HG02642 (cell line): ENCODE results near the gene GRID1.
A peak's percentile ranks its signal among the peaks of the same experiment; 100 is the strongest.

Experiments
- ATAC-seq: cut with Tn5 transposase; IDR thresholded peaks from one replicate; pipeline ENCODE4 v1.9.1; 2021; ENCODE audit warnings: mild to moderate bottlenecking; ENCODE audit not compliant: unreplicated experiment, poor library complexity

The GRID1 gene

DNA sequence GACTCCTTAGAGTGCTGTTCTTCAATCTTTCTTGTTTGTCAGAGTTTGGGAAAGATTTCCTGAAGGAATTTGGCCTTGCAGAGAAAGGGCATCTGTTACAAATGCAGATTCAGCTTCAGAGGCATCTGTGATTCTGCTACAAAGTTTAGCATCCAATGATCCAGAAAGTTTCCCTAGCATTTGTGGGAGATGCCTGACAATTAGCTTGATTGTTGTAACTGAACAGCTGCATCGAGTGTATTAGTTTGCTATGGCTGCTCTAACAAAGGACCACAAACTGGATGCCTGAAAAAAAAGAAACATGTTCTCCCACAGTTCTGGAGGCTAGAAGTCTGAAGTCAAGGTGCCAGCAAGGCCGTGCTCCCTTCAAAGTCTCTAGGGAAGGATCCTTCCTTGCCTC is 365.1 kb downstream of the GRID1 start:
- ATAC-seq: no peak

DNA sequence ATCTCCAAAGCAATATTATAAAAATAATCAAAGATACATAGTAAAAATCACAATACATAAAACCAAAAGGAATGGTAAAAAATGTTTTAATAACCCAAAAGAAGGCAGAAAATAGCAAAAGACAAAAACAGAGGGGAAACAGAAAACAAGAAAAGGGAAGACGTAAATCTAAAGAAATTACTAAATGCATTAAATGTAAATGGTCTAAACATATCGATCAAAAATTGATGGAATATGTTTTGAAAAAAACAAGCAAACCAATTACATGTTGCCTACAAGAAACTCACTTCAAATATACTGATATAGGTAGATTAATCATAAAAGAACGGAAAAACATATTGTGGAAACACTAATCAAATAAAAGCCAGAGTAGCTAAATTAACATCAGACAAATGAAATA is 369.1 kb downstream of the GRID1 start:
- ATAC-seq: no peak

DNA sequence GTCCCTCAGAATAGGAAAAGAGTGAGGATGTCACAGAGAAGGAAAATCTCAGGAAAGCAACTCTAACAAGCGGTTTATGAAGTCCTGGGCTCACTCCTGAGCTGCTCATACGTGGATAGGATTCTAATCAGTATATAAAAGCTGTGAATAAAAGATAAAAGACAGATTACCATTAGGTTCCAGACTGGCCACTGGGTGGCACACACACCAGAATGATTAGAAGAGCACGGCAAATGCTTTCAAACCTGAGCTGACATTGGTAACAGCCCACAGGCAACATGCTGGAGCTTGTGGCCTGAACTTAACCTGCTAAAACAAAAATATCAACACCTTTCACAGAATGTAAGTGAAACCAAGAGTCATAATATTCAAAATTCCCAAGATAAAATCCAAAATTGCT is 370.8 kb downstream of the GRID1 start:
- ATAC-seq: peak; percentile 60

DNA sequence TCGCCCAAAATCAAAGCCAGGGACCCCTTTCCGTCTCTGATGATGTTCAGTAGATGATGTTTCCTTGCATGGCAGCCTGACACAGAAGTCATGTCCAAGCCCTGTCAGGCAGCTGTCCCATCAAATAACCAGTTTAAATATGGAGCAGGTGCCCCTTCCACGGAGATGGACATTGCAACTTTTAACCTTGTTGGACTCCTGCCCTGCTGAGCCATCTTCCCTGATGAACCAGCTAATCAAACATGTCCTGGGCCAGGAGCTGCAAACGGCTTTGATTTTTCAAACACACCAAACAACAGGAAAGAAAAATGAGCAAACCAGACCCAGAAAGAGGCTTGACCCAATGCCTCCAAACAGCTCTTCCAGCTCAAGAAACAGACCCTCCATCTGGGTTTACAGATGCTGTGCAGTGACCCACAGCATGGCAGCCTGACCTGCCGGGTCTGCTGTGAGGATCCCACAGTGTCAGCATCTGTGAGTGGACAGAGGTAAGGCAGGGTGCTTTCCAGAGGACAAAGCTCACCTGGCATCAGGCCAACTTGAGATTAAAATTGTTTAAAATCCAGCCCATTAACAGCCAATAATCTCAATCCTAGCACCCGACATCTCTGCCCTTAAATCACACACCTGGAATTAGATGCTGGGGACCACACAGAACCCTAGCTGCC is 372.6 kb downstream of the GRID1 start:
- no peak for ATAC-seq

DNA sequence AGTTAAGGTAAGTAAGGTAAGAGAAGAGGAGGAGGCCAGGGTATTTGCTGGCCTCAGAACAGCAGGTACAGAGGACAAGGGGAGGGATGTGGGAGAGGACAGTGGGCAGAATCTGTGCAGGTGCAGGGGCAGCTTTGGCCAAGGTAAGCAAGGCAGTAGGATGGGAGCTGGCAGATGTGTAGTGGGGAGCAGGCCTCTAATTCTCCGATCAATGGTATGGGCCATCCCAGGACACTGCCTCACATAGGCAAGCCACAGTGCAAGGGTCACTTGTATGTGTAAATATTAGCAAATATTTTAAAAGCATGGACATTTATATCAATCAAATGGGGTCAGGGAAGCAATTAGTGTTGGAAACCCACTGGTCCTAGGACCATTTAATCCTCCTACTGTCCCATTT is 373.5 kb downstream of the GRID1 start:
- ATAC-seq: no peak

DNA sequence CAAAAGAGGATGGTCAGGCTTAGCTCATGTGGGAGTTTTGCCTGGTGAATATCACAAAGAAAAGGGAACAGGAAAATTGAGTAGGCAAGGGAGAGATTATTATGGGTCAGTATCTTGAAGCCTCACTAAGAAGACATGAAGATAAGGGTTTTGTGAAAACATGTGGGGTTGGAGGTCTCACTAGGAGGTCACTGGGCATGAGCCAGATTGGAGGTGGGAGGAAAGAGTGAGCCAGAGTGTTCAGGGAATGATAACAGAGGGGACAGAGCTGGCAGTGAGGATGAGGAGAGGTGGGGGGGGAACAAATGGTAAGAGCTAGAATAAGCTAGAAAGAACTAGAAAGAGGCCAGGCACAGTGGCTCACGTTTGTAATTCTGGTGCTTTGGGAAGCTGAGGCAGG is 374.3 kb downstream of the GRID1 start:
- ATAC-seq: no peak

DNA sequence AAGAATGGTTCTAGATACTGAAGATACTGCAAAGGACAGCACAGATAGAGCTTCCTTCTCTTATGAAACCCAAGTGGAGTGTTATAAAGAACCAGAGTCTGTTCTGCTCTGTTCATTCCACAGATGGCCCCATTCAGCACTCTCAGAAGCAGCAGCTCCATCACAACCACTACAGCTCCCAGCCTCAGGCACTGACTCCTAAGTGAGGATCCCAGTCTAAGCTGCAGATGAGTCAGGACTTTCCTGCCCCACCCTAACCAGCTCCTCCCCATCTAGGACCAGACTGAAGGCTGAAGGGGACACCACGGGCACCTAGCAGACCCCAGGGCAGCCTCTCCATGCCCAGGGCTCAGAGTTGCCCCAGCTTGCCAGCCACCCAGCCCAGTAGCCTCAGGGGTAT is 379.8 kb downstream of the GRID1 start:
- no peak for ATAC-seq

DNA sequence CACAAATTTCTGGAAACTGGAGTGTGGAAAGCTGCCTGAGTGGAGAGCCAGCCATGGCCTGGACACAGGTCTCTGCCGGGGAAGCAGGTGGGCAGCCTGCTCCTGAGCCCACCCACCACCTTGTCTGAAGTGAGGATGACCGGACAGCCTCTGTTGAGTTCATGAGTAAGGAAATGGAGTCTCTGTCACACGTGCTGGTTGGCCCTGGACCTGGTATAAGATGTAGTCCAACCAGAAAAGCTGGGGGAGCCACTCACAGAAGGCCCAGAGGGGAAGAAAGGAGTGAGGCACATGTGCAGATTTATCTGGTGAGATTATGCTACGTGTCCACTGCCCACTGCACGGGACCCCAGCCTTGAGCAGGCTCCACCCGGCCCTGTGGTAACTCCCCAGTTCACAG is 383.5 kb downstream of the GRID1 start:
- ATAC-seq: no peak

DNA sequence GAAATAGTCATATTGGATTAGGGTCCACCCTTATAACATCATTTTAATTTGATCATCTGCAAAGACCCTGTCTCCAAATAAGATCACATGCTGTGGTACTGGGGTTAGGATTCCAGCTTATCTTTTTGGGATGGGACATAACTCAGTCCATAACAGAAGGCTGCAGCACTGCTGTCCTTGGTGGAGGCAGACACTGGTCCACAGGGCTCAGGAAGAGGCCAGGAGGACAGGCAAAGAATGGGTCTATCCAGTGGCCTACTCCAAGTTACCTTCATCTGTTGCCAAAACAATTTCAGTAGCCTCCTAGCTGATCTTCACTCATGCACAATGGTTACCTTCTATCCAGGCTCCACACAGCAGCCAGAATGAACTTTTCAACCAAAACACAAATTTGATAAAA is 387.0 kb downstream of the GRID1 start:
- no peak for ATAC-seq

DNA sequence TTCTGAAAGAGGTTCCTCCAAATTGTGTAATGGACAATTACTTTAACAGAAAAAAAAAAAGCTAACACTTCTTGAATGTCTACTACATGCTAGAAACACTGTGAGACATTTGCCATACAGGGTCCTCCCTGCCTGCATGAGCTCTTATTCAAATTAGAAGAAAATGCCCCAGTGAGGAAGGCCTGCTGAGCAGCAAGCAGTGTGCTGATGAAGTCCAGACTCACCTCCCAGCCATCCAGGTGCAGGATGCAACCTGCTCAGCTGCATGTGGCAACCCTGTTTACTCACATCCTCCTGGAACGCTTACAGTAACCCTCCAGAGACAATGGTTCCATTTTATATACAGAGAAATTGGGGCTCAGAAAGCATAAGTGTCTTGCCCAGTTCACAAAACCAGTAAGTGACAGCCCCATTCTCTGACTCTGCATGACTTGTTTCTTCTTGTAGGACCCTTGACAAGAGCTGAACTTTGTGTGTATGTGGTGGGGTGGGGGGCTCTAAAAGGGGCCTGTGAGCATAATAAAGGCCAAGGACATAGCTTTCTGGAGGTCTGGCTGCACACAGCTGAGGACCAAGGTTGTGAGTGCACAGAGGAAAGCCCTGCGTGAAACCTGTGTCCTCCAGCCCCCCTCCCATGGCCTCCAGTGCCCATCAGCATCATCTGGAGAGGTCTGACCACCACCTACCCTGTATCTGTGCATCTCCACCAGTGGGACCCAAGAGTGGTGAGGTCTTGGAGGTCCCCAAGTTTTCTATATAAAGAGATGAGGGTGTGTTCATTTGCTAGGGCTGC is 387.8 kb downstream of the GRID1 start:
- no peak for ATAC-seq

DNA sequence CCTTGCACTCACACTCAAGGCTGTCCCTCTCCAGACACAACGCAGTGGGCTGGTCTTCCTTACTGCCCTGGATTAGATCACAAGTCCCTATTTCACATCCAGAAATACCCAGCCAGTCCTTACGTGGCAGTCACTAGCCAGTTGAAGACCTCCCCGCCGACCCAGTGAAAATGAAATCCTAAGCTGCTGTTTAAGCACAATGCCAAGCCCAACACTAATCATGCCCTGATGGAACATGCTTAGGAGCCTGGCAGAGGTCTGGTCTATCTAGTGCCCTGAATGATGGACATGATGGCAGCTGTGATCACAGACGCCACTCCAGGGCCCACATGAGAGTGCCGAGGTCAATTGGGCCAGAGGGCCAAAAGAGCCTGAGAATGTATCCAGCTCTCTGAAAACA is 389.0 kb downstream of the GRID1 start:
- no peak for ATAC-seq

DNA sequence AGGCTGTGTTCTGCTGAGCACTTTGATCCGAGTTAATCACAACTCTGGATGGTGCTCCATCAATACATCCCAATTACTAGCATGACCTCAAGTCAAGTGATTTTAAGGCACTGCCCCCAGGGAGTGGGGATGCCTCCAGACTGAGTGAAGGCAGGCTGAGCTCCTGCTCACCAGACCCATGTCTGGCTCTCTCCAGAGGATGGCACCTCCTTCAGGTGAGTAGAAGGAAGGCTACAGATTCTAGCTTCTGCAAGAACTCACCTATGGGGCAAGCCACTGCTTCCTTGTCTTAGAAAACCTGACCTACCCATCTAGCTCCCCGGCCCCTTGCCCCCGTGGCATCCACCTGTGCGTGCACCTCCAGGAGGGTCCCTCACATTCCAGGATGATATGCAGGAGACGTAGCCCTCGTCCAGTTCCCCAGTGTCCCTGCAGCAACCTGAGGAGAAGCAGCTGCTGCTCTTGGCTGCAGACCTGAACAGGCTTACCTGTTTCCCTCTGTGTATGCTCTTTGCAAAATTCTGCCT is 390.3 kb downstream of the GRID1 start:
- no peak for ATAC-seq

DNA sequence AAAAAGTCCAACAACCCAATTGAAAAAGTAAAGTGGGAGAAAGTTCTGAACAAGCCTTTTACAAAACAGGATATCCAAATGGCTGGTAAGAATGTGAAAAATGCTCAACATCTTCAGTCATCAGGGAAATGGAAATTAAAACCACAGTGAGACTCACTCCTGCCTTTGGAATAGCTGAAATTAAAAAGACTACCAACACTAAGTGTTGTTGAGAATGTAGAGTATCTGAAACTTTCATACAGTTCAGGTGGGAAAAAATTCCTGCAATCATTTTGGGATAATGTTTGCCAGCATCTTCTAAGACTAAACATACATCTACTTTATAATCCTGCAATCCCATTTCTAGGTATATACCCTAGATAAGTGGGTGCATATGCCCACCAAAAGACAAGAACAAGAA is 395.1 kb downstream of the GRID1 start:
- no peak for ATAC-seq

DNA sequence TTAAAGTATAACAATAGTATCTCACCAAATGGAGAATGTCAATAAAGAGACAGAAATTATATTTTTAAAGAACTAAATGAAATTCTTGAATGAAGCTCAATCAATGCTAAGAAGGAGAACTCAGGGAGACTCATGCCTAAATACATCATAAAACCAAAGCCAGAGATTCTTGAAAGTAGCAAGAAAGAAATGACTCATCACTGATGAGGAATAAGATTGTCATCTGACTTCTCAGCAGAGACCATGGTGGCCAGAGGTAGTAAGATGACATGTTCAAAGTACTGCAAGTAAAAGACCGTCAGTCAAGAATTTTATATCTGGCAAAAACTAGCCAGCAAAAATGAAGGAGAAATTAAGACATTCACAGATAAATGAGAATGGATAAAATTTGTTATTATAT is 399.0 kb downstream of the GRID1 start:
- ATAC-seq: no peak

DNA sequence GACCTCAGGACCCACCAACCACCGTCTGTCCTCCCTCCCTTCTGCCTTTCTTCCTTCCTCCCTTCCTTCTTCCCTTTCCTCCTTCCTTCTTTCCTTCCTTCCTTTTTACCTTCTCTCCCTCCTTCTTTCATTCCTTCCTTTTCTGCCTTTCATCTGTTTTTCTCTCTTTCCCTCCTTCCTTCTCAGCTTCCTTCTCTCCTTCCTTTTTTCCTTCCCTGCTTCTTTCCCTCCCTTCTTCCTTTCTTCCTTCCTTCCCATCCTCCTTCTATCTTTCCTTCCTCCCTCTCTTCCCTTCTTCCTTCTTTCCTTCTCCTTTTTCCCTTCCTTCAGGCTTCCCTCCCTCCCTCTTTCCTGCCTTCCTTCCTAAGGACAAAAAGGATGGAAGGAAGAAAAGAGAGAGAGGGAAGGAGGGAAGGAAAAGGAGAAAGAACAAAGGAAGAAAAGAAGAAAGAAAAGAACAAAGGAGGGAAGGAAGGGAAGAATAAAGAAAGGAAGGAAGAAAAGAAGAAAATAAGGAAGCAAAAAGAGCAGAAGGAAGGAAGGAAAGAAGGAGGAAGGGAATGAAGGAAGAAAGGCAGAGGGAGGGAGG is 405.0 kb downstream of the GRID1 start:
- no peak for ATAC-seq

DNA sequence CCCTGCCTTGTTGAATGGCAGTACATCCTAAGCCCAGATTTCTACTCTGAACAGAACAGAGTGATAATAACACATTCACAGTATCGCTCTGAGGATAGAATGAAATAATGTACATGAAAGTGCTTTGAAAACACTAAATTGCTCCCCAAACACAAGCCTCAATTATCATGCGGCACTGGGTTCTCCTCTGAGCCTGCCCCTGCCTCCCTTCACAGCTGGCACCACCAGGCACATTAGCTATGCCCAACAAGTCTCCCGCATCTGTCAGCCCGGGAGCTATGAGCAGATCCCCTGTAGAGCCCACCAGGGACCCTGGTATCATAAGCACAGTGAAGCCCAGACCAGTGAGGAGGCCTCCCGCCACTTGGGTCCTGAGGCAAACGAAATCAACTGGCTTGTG is 405.5 kb downstream of the GRID1 start:
- no peak for ATAC-seq

DNA sequence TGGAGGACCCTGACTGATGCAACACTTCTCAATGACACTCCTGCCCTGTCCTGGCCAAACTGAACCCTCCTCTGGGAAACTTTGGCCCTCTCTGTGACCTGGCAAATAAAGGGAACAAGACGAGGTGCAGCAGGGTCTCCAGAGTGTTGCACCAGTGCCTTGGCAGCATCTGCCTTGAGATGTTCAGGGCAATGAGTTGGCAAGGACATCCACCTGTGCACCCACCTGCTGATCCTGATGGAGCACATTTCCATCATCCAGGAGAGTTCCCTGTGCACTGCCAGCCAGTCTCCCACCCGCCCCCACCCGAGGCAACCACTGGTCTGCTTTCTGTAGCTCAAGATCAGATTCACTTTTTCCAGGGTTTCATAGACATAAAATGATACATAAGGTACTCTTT is 407.4 kb downstream of the GRID1 start:
- ATAC-seq: no peak

DNA sequence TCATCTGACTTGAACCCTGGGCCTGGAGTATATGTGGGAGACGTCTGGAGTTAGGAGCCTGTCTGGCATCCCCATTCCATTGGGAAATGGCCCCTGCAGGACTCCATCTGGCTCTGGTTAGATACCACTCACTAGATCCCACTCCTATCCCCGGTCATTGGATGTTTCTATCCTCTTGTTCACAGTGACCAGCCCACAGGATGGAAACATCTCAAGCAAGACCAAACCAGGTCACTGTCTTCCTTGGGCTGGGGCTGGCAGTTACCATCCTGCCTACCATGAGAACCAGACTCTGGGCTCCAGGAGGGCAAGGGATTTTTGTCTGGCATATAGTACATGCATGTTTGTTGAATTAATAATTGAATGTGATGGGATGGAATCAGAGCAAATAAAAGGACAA is 415.7 kb downstream of the GRID1 start:
- ATAC-seq: no peak

DNA sequence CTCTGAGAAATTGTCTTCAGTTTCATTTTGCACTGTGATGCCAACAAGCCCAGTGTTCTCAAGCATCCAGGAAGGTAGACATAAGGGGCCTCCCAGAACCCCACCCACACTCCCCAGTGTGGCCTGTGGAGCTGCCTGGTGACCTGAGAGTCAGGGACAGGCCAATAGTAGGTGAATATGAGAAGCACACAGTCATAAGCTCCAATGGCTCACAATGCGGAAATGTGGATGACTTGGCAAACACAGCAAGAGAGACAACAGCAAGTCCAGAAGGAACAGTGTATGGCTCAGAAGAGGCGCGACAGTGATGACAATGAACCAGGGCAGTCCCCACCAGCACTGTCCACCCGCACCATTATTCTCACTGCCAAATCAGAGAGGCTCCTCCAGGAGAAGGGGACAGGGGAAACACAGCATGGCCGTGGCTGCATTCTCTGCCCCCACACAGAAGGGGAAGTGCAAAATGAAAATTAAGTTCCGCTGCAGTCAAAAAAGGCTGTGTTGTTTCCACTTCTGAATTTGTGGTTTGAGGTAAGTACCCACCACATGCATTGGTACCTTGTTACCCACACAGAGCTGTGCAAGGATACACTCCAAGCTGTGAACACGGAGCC is 419.8 kb downstream of the GRID1 start:
- ATAC-seq: peak; percentile 92

DNA sequence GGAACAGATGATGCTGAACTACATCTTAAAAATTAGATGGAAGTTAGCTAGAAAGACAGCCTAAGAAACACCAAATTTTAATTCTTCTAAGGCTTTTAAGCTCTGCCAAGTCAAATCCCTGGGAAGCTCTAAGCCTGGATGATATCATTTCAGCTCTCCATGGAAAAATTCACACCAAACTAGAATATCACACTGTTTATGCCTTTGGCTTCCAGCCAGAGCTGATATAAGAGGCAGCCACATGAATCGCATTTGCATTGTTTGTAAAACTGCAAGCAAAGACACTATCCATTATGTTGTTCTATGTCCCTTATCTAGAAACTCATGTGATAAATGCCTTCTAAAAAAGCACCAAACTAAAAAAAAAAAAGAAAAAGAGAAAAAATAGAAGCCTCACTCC is 430.4 kb downstream of the GRID1 start:
- ATAC-seq: no peak

DNA sequence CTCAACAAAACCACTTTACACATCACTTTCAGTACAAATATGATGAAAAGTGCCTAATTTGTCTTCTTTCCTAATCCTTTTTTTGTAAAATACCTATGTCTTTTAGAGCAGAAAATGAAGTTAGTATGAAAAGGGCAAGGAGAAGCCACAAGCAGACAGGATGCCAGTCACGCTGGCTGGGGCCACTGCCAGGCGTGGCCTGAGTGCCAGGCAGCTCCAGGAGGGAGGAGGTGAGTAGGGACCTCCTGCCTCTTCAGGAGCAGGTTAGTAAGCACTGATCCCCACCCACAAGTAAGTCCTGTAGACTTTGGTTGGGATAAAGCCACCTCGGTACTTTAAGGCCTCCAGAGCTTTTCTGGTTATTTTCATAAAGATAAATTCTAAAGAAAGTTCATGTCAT is 432.0 kb downstream of the GRID1 start:
- ATAC-seq: no peak
